ENCODE measurements around the gene BEAN1.

BEAN1 gene

GRCh38 chr16:66418165-66418962, 8.7 kb upstream of the BEAN1 start:
- H3K9me2 ChIP-seq (replicated peaks; ENCODE audit: control insufficient read depth, low read length), result no peaks in the 10 kb centered on the region
- no peaks in the 10 kb centered on the region for H4K20me1 ChIP-seq (ENCODE audit: control insufficient read depth, insufficient read depth, low read depth, low read length)
- no peak overlapping the region for H3K27ac ChIP-seq (ENCODE audit: low read depth, low read length)
- H3K79me2 ChIP-seq (ENCODE audit: control insufficient read depth, low read length), result no peaks in the 10 kb centered on the region
- no peaks in the 10 kb centered on the region for H3F3A ChIP-seq (ENCODE audit: control insufficient read depth, insufficient read depth)
- H3K4me2 ChIP-seq (ENCODE audit: low read length), result no peak overlapping the region
- H3K4me1 ChIP-seq (ENCODE audit: control insufficient read depth, low read length), result no peaks in the 10 kb centered on the region
- no peaks in the 10 kb centered on the region for H3K36me3 ChIP-seq (ENCODE audit: control insufficient read depth, low read length)
- no peak for TF ChIP-seq EZH2phosphoT487 (IDR thresholded peaks at IDR 0.05; ENCODE audit: borderline replicate concordance, low read length)
- TF ChIP-seq CTCF (IDR thresholded peaks at IDR 0.05; ENCODE audit: low read depth, low read length, poor library complexity, severe bottlenecking), result no peak
- no peak overlapping the region for H3K4me3 ChIP-seq (ENCODE audit: low read length)
- peaks cover 14% of the 10 kb centered on the region; the same call in 1 of the 2 replicates for H3K27me3 ChIP-seq (ENCODE audit: control insufficient read depth, low read length)
- H3K9me3 ChIP-seq (ENCODE audit: control insufficient read depth, insufficient read depth, low read length), result no peaks in the 10 kb centered on the region

- Histone ChIP-seq H3K4me1 (ENCODE audit: control insufficient read depth, low read length) (no peaks in the 10 kb centered on the region), H3K79me2 (ENCODE audit: control insufficient read depth, low read length) (no peaks in the 10 kb centered on the region), H3K27ac (ENCODE audit: low read depth, low read length) (no peak overlapping the region), H3K4me2 (ENCODE audit: low read length) (no peak overlapping the region), H3K9me2 (replicated peaks; ENCODE audit: control insufficient read depth, low read length) (no peaks in the 10 kb centered on the region), H3F3A (ENCODE audit: control insufficient read depth, insufficient read depth) (no peaks in the 10 kb centered on the region), H3K27me3 (ENCODE audit: control insufficient read depth, low read length) (peaks cover 14% of the 10 kb centered on the region; the same call in 1 of the 2 replicates), H3K9me3 (ENCODE audit: control insufficient read depth, insufficient read depth, low read length) (no peaks in the 10 kb centered on the region), H3K36me3 (ENCODE audit: control insufficient read depth, low read length) (no peaks in the 10 kb centered on the region), H3K4me3 (ENCODE audit: low read length) (no peak overlapping the region), H4K20me1 (ENCODE audit: control insufficient read depth, insufficient read depth, low read depth, low read length) (no peaks in the 10 kb centered on the region)
- TF ChIP-seq EZH2phosphoT487 (IDR thresholded peaks at IDR 0.05; ENCODE audit: borderline replicate concordance, low read length) (no peak), CTCF (IDR thresholded peaks at IDR 0.05; ENCODE audit: low read depth, low read length, poor library complexity, severe bottlenecking) (no peak)
Observed at GRCh38 chr16:66419527-66419926, 7.6 kb upstream of the BEAN1 start.

GRCh38 chr16:66420396-66420795, 6.7 kb upstream of the BEAN1 start:
- Histone ChIP-seq H3K27ac (ENCODE audit: low read depth, low read length) (no peak overlapping the region), H3K4me2 (ENCODE audit: low read length) (no peak overlapping the region)

More at GRCh38 chr16:66420396-66420795, 6.7 kb upstream of the BEAN1 start:
- no peak overlapping the region for H3K4me3 ChIP-seq (ENCODE audit: low read length)
- no peaks in the 10 kb centered on the region for H3K9me2 ChIP-seq (replicated peaks; ENCODE audit: control insufficient read depth, low read length)
- no peaks in the 10 kb centered on the region for H3F3A ChIP-seq (ENCODE audit: control insufficient read depth, insufficient read depth)
- no peaks in the 10 kb centered on the region for H3K36me3 ChIP-seq (ENCODE audit: control insufficient read depth, low read length)
- H3K4me1 ChIP-seq (ENCODE audit: control insufficient read depth, low read length), result no peaks in the 10 kb centered on the region
- TF ChIP-seq CTCF (IDR thresholded peaks at IDR 0.05; ENCODE audit: low read depth, low read length, poor library complexity, severe bottlenecking), result no peak
- TF ChIP-seq EZH2phosphoT487 (IDR thresholded peaks at IDR 0.05; ENCODE audit: borderline replicate concordance, low read length), result no peak
- no peaks in the 10 kb centered on the region for H3K9me3 ChIP-seq (ENCODE audit: control insufficient read depth, insufficient read depth, low read length)
- H4K20me1 ChIP-seq (ENCODE audit: control insufficient read depth, insufficient read depth, low read depth, low read length), result no peaks in the 10 kb centered on the region
- H3K79me2 ChIP-seq (ENCODE audit: control insufficient read depth, low read length), result no peaks in the 10 kb centered on the region
- H3K27me3 ChIP-seq (ENCODE audit: control insufficient read depth, low read length), result 0 out of 2 replicates have a peak, but pooled peaks cover 14% of the 10 kb centered on the region

Data from DOHH2 (cell line).